Measurements from ENCODE around the gene SARM1. TPM values are rescaled to one million over a fixed set of nuclear protein-coding genes. Genes with fewer than 3 reads are reported as not detected.
"Not testable (repeated sequence)": the region's sequence is repeated elsewhere in the genome, so short reads cannot be mapped to it uniquely, and the experiment has no call there.

Gene SARM1
- total RNA-seq, 1 donor from 2014 or later, result 0.53 TPM

- DNase-seq (ENCODE audit: low read depth) (no peak), FAIRE-seq (no peak)
- no peaks in the 10 kb centered on the region for H3K36me3 ChIP-seq (ENCODE audit: control insufficient read depth, insufficient read depth, low read length)
- no peak for TF ChIP-seq CTCF (IDR thresholded peaks at IDR 0.05; ENCODE audit: insufficient read depth, low read length, severe bottlenecking)
- peaks cover 2% of the 10 kb centered on the region for H3K27me3 ChIP-seq (ENCODE audit: control insufficient read depth, insufficient read depth, low read length)
- H3K4me3 ChIP-seq (ENCODE audit: low read depth, low read length), result no peak overlapping the region
Measured at GRCh38 chr17:28433721-28434120, 62.2 kb downstream of the SARM1 start.

- not testable (repeated sequence) for DNase-seq (ENCODE audit: low read depth); FAIRE-seq; H3K27me3 ChIP-seq (ENCODE audit: control insufficient read depth, insufficient read depth, low read length); H3K36me3 ChIP-seq (ENCODE audit: control insufficient read depth, insufficient read depth, low read length); H3K4me3 ChIP-seq (ENCODE audit: low read depth, low read length)
Measured at GRCh38 chr17:28434326-28434725, 62.8 kb downstream of the SARM1 start.

- no peaks in the 10 kb centered on the region for H3K36me3 ChIP-seq (ENCODE audit: control insufficient read depth, insufficient read depth, low read length)
- DNase-seq (ENCODE audit: low read depth) (no peak), FAIRE-seq (no peak)
- no peak for TF ChIP-seq CTCF (IDR thresholded peaks at IDR 0.05; ENCODE audit: insufficient read depth, low read length, severe bottlenecking)
- H3K4me3 ChIP-seq (ENCODE audit: low read depth, low read length), result no peak overlapping the region
- no peaks in the 10 kb centered on the region for H3K27me3 ChIP-seq (ENCODE audit: control insufficient read depth, insufficient read depth, low read length)
Measured at GRCh38 chr17:28443901-28444638, 72.6 kb downstream of the SARM1 start.

- H3K36me3 ChIP-seq (ENCODE audit: control insufficient read depth, insufficient read depth, low read length), result no peaks in the 10 kb centered on the region
- DNase-seq (ENCODE audit: low read depth) (peak; percentile 77), FAIRE-seq (peak; percentile 23)
- H3K4me3 ChIP-seq (ENCODE audit: low read depth, low read length), result no peak overlapping the region
- no peaks in the 10 kb centered on the region for H3K27me3 ChIP-seq (ENCODE audit: control insufficient read depth, insufficient read depth, low read length)
- TF ChIP-seq CTCF (IDR thresholded peaks at IDR 0.05; ENCODE audit: insufficient read depth, low read length, severe bottlenecking), result no peak
Measured at GRCh38 chr17:28446716-28447395, 75.4 kb downstream of the SARM1 start.

GRCh38 chr17:28447396-28447760 is 75.9 kb downstream of the SARM1 start:
- Histone ChIP-seq H3K36me3 (ENCODE audit: control insufficient read depth, insufficient read depth, low read length) (no peaks in the 10 kb centered on the region), H3K27me3 (ENCODE audit: control insufficient read depth, insufficient read depth, low read length) (no peaks in the 10 kb centered on the region), H3K4me3 (ENCODE audit: low read depth, low read length) (no peak overlapping the region)
- FAIRE-seq (no peak), DNase-seq (ENCODE audit: low read depth) (no peak)
- no peak for TF ChIP-seq CTCF (IDR thresholded peaks at IDR 0.05; ENCODE audit: insufficient read depth, low read length, severe bottlenecking)

GRCh38 chr17:28449859-28450258 is 78.4 kb downstream of the SARM1 start:
- no peaks in the 10 kb centered on the region for H3K36me3 ChIP-seq (ENCODE audit: control insufficient read depth, insufficient read depth, low read length)
- no peak for TF ChIP-seq CTCF (IDR thresholded peaks at IDR 0.05; ENCODE audit: insufficient read depth, low read length, severe bottlenecking)
- DNase-seq (ENCODE audit: low read depth) (no peak), FAIRE-seq (no peak)
- H3K4me3 ChIP-seq (ENCODE audit: low read depth, low read length), result no peak overlapping the region
- H3K27me3 ChIP-seq (ENCODE audit: control insufficient read depth, insufficient read depth, low read length), result no peaks in the 10 kb centered on the region

Other genes starting within 250 kb of the SARM1 start
- gene TMEM97, start 52.5 kb upstream of the SARM1 start, total RNA-seq, result 1.5 and 8.2 TPM in 2 replicates
- 37.8 and 43.7 TPM in 2 replicates for gene IFT20, start 36.2 kb upstream of the SARM1 start, total RNA-seq
- 29.0 and 40.7 TPM in 2 replicates for gene TNFAIP1, start 35.9 kb upstream of the SARM1 start, total RNA-seq
- gene POLDIP2, start 14.2 kb upstream of the SARM1 start, total RNA-seq, result 59.8 and 67.5 TPM in 2 replicates
- gene SEBOX, start 6.5 kb upstream of the SARM1 start, total RNA-seq, result not detected in 2 replicates
- under 0.01 TPM in 2 replicates for gene VTN, start 1.4 kb upstream of the SARM1 start, total RNA-seq
- 1.9 and 5.0 TPM in 2 replicates for gene SLC46A1, start 34.5 kb downstream of the SARM1 start, total RNA-seq
- gene SLC13A2, start 102.0 kb downstream of the SARM1 start, total RNA-seq, result not detected in 2 replicates
- 0.38 TPM in 1 of 2 replicates, not detected in the other for gene FOXN1, start 134.7 kb downstream of the SARM1 start, total RNA-seq
- gene UNC119, start 180.9 kb downstream of the SARM1 start, total RNA-seq, result 21.9 and 22.8 TPM in 2 replicates
- gene PIGS, start 199.8 kb downstream of the SARM1 start, total RNA-seq, result 25.5 and 36.0 TPM in 2 replicates
- gene ALDOC, start 205.2 kb downstream of the SARM1 start, total RNA-seq, result 39.3 and 53.4 TPM in 2 replicates
- gene SPAG5, start 227.3 kb downstream of the SARM1 start, total RNA-seq, result 1.3 and 2.0 TPM in 2 replicates
- gene RSKR, start 242.5 kb downstream of the SARM1 start, total RNA-seq, result 6.6 and 11.8 TPM in 2 replicates